ENCODE data around the gene CGB1.
"Not testable (repeated sequence)": the region's sequence is repeated elsewhere in the genome, so short reads cannot be mapped to it uniquely, and the experiment has no call there.

Gene CGB1

DNA sequence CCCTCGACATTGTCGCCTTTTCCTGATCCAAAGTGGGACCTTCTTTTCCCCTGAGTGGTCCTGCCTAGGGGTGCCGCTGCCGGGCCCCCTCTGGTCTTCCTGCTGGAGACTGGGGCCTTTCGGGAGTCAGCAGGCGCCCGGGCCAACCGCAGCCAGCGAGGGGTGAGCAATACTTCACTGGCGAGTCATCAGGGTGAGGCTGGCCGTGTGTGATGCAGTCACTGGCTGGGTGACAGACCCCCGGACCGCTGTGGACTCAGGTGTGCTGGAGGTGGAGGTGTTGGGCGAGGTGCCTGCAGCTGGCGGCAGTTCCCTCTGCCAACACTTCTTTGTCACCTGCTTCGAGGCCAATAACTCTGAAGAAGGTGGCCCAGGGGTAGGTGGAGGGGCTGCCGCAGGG, 5.5 kb upstream of the CGB1 start:
- peak; percentile 26 for DNase-seq (ENCODE audit: low read depth)
- no peak overlapping the region for H3K4me3 ChIP-seq (ENCODE audit: control insufficient read depth, low read depth, low read length)
- TF ChIP-seq CTCF (conservative IDR thresholded peaks at IDR 0.05; ENCODE audit: control insufficient read depth, insufficient read depth, low read depth, low read length): no peak

- not testable (repeated sequence) for H3K4me3 ChIP-seq (ENCODE audit: control insufficient read depth, low read depth, low read length); DNase-seq (ENCODE audit: low read depth)
Measured at GRCh38 chr19:49039736-49040135, 3.0 kb upstream of the CGB1 start.

DNA sequence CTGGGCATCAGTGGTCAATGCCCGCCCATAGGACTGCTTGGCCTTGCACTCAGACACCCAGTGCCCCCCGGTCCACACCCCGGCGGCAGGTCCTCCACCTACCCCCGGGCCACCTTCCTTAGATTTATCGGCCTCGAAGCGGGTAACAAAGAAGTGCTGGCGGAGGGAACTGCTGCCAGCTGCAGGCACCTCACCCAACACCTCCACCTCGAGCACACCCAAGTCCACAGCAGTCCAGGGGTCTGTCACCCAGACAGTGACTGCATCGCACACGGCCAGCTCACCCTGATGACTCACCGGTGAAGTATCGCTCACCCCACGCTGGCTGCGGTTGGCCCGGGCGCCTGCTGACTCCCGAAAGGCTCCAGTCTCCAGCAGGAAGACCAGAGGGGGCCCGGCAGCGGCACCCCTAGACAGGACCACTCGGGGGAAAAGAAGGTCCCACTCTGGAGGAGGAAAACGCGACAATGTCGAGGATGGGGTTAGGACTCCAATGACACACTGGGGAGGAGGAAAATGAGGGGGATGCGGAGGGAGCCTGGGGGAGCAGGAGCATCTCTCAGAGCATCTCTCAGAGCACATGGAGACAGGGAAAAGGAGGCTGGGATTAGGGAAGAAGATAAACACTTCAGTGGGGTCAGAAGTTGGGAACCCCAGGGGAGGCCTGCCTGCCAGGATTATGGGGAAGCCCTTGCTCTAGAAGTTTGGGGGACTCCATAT, 2.0 kb upstream of the CGB1 start:
- H3K4me3 ChIP-seq (ENCODE audit: control insufficient read depth, low read depth, low read length): not testable (repeated sequence)
- peak; percentile 78 for DNase-seq (ENCODE audit: low read depth)

GRCh38 chr19:49038111-49038510, 1.4 kb upstream of the CGB1 start:
- not testable (repeated sequence) for H3K4me3 ChIP-seq (ENCODE audit: control insufficient read depth, low read depth, low read length); DNase-seq (ENCODE audit: low read depth)

DNA sequence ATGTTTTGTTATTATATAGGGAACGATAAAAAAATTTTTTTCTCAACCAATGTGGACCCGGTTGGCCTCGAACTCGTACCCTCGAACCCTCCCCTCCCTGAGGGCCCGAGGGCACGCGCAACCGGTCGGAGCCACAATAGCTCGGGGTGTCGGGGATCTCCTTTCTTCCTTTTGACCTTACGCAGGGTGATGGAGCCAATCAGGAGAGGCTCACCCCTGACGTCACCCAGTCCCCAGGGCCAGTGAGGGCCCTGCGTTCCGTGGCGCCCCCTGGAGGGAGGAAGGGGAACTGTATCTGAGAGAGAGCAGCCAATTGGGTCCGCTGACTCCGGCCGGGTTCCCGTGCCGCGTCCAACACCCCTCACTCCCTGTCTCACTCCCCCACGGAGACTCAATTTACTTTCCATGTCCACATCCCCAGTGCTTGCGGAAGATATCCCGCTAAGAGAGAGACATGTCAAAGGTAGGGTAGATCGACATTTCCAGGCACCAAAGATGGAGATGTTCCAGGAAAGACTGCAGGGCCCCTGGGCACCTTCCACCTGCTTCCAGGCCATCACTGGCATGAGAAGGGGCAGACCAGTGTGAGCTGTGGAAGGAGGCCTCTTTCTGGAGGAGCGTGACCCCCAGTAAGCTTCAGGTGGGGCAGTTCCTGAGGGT, 4.9 kb downstream of the CGB1 start, which contains the start of gene CGB2:
TSS of gene CGB2 (plus strand) at position 249 of the 660 bp plus-strand sequence. CDS start at position 455, 206 bp downstream.
- DNase-seq (ENCODE audit: low read depth): peak; percentile 37
- TF ChIP-seq CTCF (conservative IDR thresholded peaks at IDR 0.05; ENCODE audit: control insufficient read depth, insufficient read depth, low read depth, low read length): peak; percentile 25
- H3K4me3 ChIP-seq (ENCODE audit: control insufficient read depth, low read depth, low read length): not testable (repeated sequence)

- not testable (repeated sequence) for H3K4me3 ChIP-seq (ENCODE audit: control insufficient read depth, low read depth, low read length); DNase-seq (ENCODE audit: low read depth)
Measured at GRCh38 chr19:49030323-49030722, 6.4 kb downstream of the CGB1 start.

DNA sequence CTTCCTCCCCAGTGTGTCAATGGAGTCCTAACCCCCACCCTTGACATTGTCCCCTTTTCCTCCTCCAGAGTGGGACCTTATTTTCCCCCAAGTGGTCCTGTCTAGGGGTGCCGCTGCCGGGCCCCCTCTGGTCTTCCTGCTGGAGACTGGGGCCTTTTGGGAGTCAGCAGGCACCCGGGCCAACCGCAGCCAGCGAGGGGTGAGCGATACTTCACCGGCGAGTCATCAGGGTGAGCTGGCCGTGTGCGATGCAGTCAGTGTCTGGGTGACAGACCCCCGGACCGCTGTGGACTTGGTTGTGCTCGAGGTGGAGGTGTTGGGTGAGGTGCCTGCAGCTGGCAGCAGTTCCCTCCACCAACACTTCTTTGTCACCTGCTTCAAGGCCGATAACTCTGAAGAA, 6.9 kb downstream of the CGB1 start:
- peak; percentile 23 for DNase-seq (ENCODE audit: low read depth)
- not testable (repeated sequence) for H3K4me3 ChIP-seq (ENCODE audit: control insufficient read depth, low read depth, low read length)

DNA sequence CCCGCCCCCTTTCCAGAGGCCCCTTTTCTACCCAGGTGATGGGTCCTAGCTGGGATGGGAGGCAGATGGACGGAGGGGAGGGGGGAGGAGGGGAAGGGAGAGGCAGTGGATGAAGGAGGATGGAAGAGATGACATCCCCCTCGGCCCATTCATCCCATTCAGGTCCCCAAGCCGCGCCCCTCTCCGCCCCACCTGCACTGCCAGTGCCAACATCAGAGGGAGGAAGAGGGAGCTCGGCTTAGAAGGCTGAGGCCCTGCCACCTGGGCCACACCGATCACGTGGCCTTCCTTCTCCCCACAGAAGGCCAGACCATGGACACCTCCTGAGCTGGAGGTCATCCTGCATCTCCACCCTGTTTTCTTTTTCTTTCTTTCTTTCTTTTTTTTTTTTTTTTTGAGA, 8.0 kb downstream of the CGB1 start:
- DNase-seq (ENCODE audit: low read depth); H3K4me3 ChIP-seq (ENCODE audit: control insufficient read depth, low read depth, low read length): not testable (repeated sequence)

DNA sequence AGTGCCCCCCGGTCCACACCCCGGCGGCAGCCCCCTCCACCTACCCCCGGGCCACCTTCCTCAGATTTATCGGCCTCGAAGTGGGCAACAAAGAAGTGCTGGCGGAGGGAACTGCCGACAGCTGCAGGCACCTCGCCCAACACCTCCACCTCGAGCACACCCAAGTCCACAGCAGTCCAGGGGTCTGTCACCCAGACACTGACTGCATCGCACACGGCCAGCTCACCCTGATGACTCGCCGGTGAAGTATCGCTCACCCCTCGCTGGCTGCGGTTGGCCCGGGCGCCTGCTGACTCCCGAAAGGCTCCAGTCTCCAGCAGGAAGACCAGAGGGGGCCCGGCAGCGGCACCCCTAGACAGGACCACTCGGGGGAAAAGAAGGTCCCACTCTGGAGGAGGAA, 11.1 kb downstream of the CGB1 start:
- not testable (repeated sequence) for DNase-seq (ENCODE audit: low read depth); H3K4me3 ChIP-seq (ENCODE audit: control insufficient read depth, low read depth, low read length)

DNA sequence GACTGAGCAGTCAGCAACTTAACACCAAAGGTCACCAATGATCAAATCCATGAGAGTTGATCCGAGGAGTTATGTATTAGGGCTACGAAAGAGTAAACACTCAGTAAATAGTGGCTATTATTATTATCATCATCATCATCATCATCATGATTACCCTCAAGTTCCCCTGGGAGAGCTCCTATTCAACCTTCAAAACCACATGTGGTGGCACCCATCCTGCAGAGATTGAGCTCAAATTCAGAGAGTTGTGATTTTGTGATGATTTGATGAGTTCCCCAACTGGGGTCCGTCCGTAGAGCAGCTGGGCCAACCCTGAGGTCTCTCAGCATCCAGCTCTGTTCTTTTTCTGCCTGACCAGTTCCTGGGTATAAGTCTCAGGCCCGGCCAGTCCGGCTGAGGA, 11.6 kb downstream of the CGB1 start:
- H3K4me3 ChIP-seq (ENCODE audit: control insufficient read depth, low read depth, low read length); DNase-seq (ENCODE audit: low read depth): not testable (repeated sequence)

- not testable (repeated sequence) for DNase-seq (ENCODE audit: low read depth); H3K4me3 ChIP-seq (ENCODE audit: control insufficient read depth, low read depth, low read length)
Measured at GRCh38 chr19:49024233-49024632, 12.5 kb downstream of the CGB1 start, which contains the start of gene CGB3. CGB3 (minus strand) TSS chr19:49024333; CDS start chr19:49023971, 362 bp downstream.

- no peak overlapping the region for H3K4me3 ChIP-seq (ENCODE audit: control insufficient read depth, low read depth, low read length)
- DNase-seq (ENCODE audit: low read depth): no peak
- TF ChIP-seq CTCF (conservative IDR thresholded peaks at IDR 0.05; ENCODE audit: control insufficient read depth, insufficient read depth, low read depth, low read length): no peak
Measured at GRCh38 chr19:49022116-49022515, 14.6 kb downstream of the CGB1 start.

Data from fibroblast of mammary gland (primary cell).